GM18505 (cell line): Measurements from ENCODE around the gene CITED1.

Experiments used
- ATAC-seq: cut with Tn5 transposase; IDR thresholded peaks from one replicate; pipeline ENCODE4 v1.9.1; 2021; ENCODE audit not compliant: unreplicated experiment
- POLR2A ChIP-seq: IDR thresholded peaks from 4 replicates; pipeline ENCODE4 v1.6.1; 2011; ENCODE audit warnings: borderline replicate concordance; ENCODE audit not compliant: insufficient read depth, insufficient read length; ENCODE audit errors: extremely low read depth

Gene CITED1

DNA sequence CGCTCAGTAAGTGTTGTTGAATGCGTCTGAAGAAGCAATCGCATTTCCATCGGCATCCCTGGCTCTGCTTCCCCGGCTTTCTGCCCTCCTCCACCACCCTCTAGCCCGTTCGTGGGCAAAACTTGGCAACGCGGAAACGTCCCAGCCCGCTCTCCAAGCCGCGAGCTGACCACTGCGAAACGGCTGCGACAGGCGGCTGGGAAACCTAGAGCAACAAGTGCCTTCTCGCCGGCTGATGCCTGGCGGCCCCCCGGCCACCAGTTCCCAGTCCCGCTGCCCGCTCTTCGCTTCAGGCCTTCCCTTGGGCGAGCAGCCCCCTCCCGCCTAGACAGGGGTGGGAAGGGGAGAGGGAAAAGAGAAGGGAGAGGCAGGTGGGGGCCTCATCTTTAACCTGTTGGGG is 837 bp downstream of the CITED1 start:
- ATAC-seq, result no peak
- no peak for TF ChIP-seq POLR2A

DNA sequence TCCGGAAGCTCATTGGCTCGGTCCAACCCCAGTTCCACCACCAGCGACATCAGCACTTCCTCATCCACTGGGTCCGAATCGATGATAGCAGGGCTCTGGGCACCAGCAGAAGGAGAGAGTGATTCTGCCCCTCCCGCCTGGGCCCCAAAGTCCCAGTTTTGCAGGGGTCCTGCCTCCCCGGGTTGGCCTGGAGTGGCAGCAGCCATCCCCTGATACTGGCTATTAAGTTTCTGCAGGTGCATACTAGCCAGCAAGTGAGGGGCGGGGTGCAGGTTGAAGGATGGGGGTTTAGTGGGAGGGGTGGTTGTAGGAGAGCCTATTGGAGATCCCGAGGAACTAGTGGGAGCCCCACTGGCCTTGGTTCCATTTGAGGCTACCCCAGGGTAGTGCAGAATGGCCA is 3.9 kb downstream of the CITED1 start:
- no peak for ATAC-seq
- TF ChIP-seq POLR2A, result no peak

DNA sequence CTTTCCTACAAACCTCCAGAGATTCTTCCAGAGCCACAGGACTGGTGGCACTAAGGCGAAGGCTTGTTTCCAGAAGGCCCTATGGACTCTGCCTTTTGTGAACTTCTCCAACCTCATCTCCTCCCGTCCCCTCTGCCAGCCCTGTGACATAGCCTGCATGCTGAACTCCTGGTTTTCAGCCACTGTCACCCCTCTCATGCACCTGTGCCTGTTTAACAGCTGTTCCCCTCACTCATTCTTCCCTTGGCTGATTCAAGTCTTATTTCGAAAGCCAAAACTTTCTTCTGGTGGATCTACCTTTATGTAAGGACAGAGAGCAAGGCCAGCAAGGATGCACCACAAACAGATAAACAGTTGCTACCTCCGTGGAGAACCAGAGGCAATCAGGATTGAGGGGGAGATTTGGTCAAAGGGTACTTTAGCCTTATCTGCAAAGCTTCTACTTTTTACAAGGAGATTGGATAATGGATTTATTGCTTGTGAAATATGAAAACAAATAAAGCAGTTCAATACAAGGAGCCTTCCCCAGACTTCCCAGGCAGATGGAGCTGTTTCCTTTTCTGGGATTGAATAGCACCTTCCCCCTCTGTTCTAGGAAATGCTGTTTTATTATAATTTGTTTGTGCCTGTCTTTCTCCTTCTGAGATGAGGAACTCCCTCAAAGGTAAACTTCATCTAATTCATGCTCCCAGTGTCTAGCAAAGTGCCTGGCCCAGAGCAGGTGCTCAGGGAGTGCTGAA is 5.7 kb downstream of the CITED1 start:
- no peak for TF ChIP-seq POLR2A
- no peak for ATAC-seq

DNA sequence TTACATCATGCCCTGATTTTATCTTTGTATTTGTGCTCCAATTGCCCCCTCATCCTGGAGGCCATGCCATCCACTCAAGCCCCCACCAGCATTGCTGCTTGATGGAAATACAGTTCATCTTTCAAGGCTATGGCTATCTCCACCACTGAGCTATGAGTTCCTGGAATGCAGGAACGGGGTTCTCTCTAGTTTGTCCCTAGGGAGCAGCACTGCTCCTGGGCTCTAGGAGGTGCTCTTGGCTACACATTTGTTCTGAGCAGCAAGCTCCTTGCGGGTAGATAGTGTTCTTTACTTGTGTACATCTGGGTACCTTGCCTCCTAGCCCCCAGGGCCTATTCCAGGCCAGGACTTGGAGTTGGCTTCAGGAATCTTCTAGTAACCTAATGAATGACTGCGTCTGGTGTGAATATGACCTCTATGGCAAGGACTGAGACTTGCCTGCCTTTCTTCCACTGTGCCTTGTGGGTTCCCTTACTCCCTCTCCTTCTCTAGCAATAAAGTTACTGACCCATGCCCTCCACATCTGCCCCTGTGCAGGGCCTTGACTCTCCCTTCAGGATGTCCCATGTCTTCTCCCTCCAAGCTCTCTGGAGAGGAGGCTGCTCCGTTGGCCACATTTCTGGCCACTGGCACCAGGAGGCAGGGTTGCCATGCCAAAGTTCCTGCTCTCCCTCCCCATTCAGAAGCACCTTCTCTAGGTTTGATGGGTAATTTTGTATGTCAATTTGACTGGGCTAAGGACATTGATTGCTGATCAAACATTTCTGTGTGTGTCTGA is 7.6 kb downstream of the CITED1 start:
- no peak for TF ChIP-seq POLR2A
- no peak for ATAC-seq

DNA sequence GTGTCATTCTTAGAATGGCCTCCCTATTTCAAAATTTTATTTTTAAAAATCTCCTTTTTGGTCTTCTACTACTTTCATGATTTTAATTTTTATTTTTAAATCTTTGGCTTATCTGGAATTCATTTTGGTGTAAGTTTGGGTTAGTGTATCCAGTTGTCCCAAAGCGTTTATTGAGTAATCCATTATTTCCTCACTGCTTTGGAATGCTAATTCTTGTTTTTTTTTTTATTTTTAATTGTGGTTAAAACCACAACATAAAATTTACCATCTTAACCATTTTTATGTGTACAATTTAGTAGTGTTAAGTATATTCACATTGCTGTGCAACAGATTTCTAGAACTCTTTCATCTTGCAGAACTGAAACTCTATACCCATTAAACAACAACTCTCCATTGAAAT is 8.7 kb downstream of the CITED1 start:
- TF ChIP-seq POLR2A, result no peak
- no peak for ATAC-seq

DNA sequence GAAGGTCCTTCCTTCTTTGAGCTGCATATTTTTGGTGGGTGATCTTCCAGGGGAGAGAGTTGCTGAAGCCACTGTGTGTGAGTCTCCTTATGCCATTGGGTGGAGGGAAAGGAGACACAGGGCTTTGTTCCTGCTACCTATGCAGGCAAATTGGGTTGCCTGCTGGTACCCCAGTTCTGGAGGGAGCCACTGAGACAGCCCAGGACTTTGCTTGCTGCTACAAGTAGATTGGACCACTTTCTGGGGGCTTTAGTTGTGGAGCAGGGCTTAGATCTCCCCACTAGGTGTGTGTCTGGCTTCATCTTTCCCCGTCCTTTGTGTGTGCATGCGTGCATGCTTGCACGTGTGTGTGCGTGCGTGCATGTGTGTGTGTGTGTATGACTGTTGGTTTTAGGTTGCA is 10.0 kb downstream of the CITED1 start:
- no peak for ATAC-seq
- TF ChIP-seq POLR2A, result no peak

DNA sequence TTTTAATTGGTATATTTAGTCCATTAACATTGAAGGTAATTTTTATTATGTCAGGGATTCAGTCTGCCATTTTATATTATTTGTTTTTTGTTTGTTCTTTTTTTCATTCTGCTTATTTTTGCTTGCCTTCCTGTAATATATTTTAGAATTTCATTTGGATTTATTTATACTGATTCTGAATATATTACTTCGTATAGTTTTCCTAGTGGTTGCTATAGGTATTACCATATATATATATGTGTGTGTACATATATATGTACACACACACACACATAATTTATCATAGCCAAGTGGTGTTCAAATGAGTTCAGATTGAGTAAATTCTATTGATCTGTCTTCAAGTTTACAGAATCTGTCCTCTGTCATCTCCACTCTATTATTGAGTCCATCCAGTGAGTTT is 11.2 kb downstream of the CITED1 start:
- TF ChIP-seq POLR2A, result no peak
- no peak for ATAC-seq

DNA sequence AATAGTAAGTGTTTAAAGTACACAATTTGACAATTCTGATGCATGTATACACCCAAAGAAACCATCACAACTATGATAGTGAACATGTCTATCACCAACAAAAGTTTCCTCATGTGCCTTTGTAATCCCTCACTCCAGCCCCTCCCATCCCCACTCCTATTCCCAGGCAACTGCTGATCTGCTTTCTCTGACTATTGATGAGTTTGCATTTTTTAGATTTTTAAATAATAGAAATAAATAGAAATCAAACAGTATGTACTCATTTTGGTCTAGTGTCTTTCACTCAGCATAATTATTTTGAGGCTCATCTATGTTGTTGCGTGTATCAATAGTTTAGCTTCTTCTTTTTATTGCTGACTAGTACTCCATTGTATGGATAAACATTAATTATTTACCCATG is 23.4 kb downstream of the CITED1 start:
- no peak for ATAC-seq

DNA sequence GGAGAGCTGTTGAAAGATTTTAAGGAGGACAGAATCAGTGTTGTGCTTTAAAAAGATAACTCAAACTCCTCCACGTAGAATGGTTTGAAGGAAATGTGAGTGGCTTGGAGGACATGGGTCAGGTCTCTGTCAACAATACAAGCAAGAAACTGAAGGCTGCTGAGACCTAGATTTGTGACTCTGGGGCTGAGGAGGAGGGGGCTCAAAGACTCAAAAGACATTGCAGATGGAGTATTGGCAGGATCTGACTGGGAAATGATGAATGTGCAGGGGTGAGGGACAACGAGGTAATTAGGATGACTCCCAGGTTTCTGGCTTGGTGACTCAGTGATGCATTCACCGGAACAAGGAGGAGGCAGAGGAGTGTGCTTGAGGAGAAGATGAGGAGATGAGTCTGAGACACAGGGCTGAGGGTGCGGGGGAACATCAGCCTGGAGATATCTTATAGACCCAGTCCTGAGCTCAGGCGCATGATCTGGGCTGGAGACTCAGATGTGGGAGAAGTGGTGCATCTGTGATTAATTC is 25.3 kb downstream of the CITED1 start:
- TF ChIP-seq POLR2A, result no peak
- ATAC-seq, result no peak

More for the DNA sequence above, 23.4 kb downstream of the CITED1 start:
- no peak for TF ChIP-seq POLR2A

DNA sequence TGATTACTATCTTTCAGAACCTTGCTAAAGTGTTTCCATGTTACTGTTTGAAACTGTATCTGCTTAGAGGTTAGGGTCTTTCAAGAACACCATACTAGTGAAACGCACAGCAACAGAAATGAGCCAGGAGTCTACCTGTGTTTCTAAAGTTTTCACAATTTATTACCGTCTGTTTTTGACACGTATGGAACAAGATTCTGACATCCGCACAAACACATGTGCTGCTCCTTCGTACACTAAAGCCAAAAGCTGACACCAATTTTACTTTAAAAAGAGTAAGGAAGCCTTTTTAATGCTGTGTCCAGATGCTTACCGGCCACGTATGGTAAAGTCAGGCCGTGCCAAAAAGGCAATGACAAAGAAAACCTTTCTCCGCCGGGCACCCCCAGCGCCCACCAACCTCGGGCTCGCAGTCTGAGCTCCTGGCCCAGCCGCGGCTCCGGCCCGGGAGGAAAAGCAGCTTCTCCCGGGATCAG is 29.2 kb downstream of the CITED1 start:
- TF ChIP-seq POLR2A, result no peak
- ATAC-seq, result no peak

DNA sequence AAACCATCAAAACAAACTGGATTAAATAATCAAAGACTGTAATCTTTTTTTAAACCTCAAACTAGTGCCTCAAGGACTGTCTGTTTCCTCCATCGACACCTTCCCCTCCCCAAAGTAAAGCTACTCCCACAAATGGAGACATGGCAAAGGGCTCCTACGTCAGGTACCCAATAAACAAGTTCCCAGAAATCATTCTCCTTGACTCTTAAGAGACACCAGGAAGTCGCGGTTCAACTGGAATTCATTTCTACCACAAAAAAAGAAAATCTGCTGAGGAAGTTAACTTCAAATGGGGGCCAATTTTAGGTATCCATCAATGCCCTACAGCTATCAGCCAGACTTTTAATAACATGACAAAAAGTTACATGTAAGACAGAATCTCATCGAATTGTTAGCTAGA is 31.2 kb downstream of the CITED1 start:
- TF ChIP-seq POLR2A, result no peak
- ATAC-seq, result no peak

DNA sequence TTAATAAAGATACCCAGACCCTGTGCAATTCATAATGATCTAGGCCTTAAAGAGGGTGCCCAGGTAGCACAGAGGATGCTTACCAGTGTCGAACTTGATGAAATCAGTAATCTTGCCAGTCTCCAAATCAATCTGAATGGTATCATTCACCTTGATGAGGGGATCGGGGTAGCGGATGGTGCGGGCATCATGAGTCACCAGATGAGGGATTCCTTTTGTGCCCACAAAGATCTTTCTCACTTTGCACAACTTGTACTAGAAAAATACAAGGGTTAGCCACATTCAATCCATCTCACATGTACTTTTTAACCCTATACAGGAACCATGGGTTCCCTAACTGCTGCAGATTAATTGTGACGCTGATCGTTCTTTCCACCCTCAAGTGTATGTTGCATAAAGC is 32.0 kb downstream of the CITED1 start:
- ATAC-seq, result no peak
- no peak for TF ChIP-seq POLR2A

DNA sequence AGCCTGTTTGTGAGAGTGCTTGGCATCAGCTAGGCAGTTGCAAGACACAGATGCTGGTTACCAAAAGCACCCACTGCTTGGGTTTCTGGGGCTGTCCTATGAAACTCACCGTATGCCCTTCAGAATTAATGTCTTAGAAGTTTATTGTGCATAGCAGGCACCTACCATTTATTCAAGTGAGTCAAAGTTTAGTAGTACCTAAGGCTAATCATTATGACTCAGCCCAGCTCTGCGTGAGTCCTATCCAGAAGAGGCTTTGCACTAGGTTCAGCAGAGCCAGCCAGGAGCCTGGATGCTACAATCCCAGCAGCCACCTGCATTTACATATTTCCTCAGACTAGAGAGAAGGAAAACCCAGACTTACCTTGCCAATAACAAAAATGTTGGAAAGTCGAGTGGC is 32.8 kb downstream of the CITED1 start:
- no peak for ATAC-seq
- no peak for TF ChIP-seq POLR2A

DNA sequence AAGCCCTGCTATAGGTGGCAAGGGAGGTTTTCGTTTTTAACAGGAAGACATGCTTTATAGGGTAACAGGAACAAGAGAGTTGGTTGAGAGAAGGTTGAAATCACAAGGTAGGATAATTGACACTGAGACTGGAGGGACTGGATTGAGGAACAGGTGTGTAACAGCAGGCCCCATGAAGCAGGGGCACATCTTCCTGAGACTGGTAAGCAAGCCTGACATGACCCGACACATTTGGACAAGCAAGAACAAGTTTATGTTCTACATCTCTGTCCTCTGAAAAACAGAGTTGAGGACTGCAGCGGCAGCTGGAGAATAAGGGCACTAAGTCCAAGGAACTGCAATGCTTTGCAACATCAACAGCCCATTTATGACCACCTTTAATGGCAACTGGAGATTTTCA is 33.9 kb downstream of the CITED1 start:
- no peak for ATAC-seq
- TF ChIP-seq POLR2A, result peak; percentile 15
